HG03135 (cell line): Measurements from ENCODE around the gene SCNN1B.
A peak's percentile ranks its signal among the peaks of the same experiment; 100 is the strongest.

Source experiments
- ATAC-seq: cut with Tn5 transposase; IDR thresholded peaks from one replicate; pipeline ENCODE4 v1.9.1; 2021; ENCODE audit warnings: mild to moderate bottlenecking, moderate library complexity; ENCODE audit not compliant: unreplicated experiment

Gene SCNN1B

GRCh38 chr16:23319861-23320615 is 17.9 kb downstream of the SCNN1B start:
- no peak for ATAC-seq

- ATAC-seq, result no peak
Observed at GRCh38 chr16:23320693-23321092, 18.6 kb downstream of the SCNN1B start.

GRCh38 chr16:23321206-23321875 is 19.2 kb downstream of the SCNN1B start:
- ATAC-seq, result no peak

- no peak for ATAC-seq
Observed at GRCh38 chr16:23323224-23324030, 21.3 kb downstream of the SCNN1B start.

- ATAC-seq, result no peak
Observed at GRCh38 chr16:23324727-23325126, 22.6 kb downstream of the SCNN1B start.

- no peak for ATAC-seq
Observed at GRCh38 chr16:23327836-23328235, 25.7 kb downstream of the SCNN1B start.

GRCh38 chr16:23330161-23330560 is 28.1 kb downstream of the SCNN1B start:
- no peak for ATAC-seq

GRCh38 chr16:23330583-23331249 is 28.6 kb downstream of the SCNN1B start:
- no peak for ATAC-seq

- no peak for ATAC-seq
Observed at GRCh38 chr16:23333034-23333579, 31.0 kb downstream of the SCNN1B start.

GRCh38 chr16:23333831-23334456 is 31.8 kb downstream of the SCNN1B start:
- ATAC-seq, result no peak

GRCh38 chr16:23334457-23334853 is 32.4 kb downstream of the SCNN1B start:
- peak; percentile 39 for ATAC-seq

- no peak for ATAC-seq
Observed at GRCh38 chr16:23334950-23335349, 32.8 kb downstream of the SCNN1B start.

GRCh38 chr16:23337836-23338550 is 35.9 kb downstream of the SCNN1B start:
- ATAC-seq, result no peak

- no peak for ATAC-seq
Observed at GRCh38 chr16:23339787-23340186, 37.7 kb downstream of the SCNN1B start.

- no peak for ATAC-seq
Observed at GRCh38 chr16:23342083-23342640, 40.1 kb downstream of the SCNN1B start.

- ATAC-seq, result no peak
Observed at GRCh38 chr16:23343643-23344612, 41.8 kb downstream of the SCNN1B start.

GRCh38 chr16:23345237-23345636 is 43.1 kb downstream of the SCNN1B start:
- no peak for ATAC-seq
